PFSK-1 (cell line): ENCODE measurements around the gene FNTB.

Source experiments
- FOXP2 ChIP-seq: optimal IDR thresholded peaks from 2 replicates; pipeline ENCODE3; 2011; ENCODE audit warnings: borderline replicate concordance, control low read depth, inconsistent platforms; ENCODE audit not compliant: insufficient read depth; ENCODE audit errors: extremely low read length, extremely low read depth
- POLR2AphosphoS5 ChIP-seq: IDR thresholded peaks from 2 replicates; pipeline ENCODE4 v1.6.1; 2012; ENCODE audit warnings: low read depth, mild to moderate bottlenecking, control low read depth, low read length, moderate library complexity
- REST ChIP-seq, 2 experiments: IDR thresholded peaks; 2 replicates each; pipeline versions ENCODE4 v1.6.1 to v1.8.0; 2011 to 2012; ENCODE audit warnings: low read depth in 2 of 2, low read length in 2 of 2, control low read depth in 1 of 2, inconsistent platforms in 1 of 2, mild to moderate bottlenecking in 1 of 2, moderate library complexity in 1 of 2; ENCODE audit not compliant: insufficient read depth in 1 of 2
- SIN3A ChIP-seq: IDR thresholded peaks from 2 replicates; pipeline ENCODE4 v1.6.1; 2012; ENCODE audit warnings: mild to moderate bottlenecking, low read length, moderate library complexity, borderline replicate concordance; ENCODE audit not compliant: insufficient read depth
- TAF1 ChIP-seq: IDR thresholded peaks from 2 replicates; pipeline ENCODE4 v1.6.1; 2012; ENCODE audit warnings: low read length, control low read depth, borderline replicate concordance; ENCODE audit not compliant: insufficient read depth

The FNTB gene

DNA sequence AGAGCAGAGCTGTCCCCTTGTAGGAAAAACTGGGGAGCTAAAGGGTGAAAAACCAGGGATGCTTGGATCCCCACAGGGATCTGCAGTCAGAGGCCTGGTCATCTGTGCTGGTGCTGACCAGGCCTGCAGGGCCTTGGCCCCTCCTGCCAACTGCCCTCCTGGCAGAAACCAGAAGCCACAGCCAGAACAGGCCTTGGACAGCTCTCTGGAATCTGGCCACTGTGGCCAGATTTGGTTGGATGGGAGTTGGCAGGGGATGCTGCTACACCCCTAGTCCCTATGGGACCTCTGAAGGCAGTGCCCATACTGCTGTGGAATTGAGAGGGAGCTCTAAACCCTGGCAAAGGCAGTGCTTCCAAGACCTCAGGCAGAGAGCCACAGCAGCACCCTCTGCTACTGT is 35.0 kb upstream of the FNTB start:
- no peak for TF ChIP-seq TAF1
- no peak for TF ChIP-seq REST (IDR thresholded peaks at IDR 0.05; ENCODE audit: insufficient read depth in 1 of 2, low read depth in 2 of 2, low read length in 2 of 2)
- TF ChIP-seq SIN3A = no peak
- no peak for TF ChIP-seq FOXP2
- TF ChIP-seq POLR2AphosphoS5 = no peak

DNA sequence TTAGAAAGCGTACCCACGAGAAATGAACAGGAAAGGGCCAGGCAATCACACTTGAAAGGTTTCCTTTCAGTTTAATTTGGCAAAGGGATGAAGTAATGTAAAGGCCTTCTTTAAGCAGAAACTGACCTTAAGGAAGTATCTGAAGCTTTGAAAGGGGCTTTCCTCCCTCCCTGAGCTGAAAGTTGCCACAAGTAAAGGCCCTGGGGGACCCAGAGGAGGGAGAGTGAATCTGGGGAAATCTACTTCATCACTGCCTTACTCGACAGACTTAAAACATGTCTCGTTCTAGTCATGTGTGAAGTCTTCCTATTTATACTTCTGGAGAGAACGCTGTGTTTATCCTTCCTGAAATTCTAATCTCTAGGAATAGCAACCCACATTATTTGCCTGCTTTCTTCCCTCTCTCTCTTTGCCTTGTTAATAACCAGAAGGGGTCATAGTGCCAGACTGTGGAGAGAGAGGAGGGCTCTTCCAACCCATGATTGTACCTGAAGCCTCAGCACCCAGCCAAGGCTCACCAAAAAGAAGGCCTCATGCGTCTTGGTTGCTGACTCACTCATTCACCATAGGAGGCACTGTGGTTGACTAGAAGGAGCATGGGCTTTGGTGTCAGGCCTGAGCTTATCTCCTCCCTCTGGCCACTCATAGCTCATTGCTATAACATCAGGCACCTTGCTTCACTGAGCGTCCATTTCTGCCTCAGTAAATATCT is 33.9 kb upstream of the FNTB start:
- TF ChIP-seq FOXP2 (no peak), SIN3A (no peak), TAF1 (no peak), POLR2AphosphoS5 (no peak), REST (IDR thresholded peaks at IDR 0.05; ENCODE audit: insufficient read depth in 1 of 2, low read depth in 2 of 2, low read length in 2 of 2) (no peak)

- TF ChIP-seq REST (IDR thresholded peaks at IDR 0.05; ENCODE audit: insufficient read depth in 1 of 2, low read depth in 2 of 2, low read length in 2 of 2) (no peak), POLR2AphosphoS5 (no peak), SIN3A (no peak), FOXP2 (no peak)
These were observed 33.4 kb upstream of the FNTB start for GRCh38 chr14:64953310-64953654.

GRCh38 chr14:64953661-64954060 is 33.0 kb upstream of the FNTB start:
- no peak for TF ChIP-seq FOXP2
- TF ChIP-seq REST (IDR thresholded peaks at IDR 0.05; ENCODE audit: insufficient read depth in 1 of 2, low read depth in 2 of 2, low read length in 2 of 2) = no peak
- no peak for TF ChIP-seq POLR2AphosphoS5
- no peak for TF ChIP-seq SIN3A
- TF ChIP-seq TAF1 = no peak
